Parathyroid adenoma (tissue), 2 donors: Measurements from ENCODE around the gene EN2.

Source experiments
- H2AFZ ChIP-seq: fragments of 300-600 bp; sonication (generic); one replicate; pipeline ENCODE4 v1.7.0; 2017; ENCODE audit warnings: antibody characterized with exemption, mild to moderate bottlenecking
- H3K27ac ChIP-seq: fragments of 300-600 bp; sonication (generic); one replicate; pipeline ENCODE4 v1.7.0; 2017
- H3K27me3 ChIP-seq: fragments of 300-600 bp; sonication (generic); one replicate; pipeline ENCODE4 v1.7.0; 2017; ENCODE audit warnings: low read length; ENCODE audit not compliant: control insufficient read depth, insufficient read depth
- H3K36me3 ChIP-seq: fragments of 300-600 bp; sonication (generic); one replicate; pipeline ENCODE4 v1.7.0; 2017; ENCODE audit warnings: low read length; ENCODE audit not compliant: control insufficient read depth, insufficient read depth
- H3K4me1 ChIP-seq: fragments of 300-600 bp; sonication (generic); one replicate; pipeline ENCODE4 v1.7.0; 2017; ENCODE audit warnings: control low read depth
- H3K4me2 ChIP-seq: fragments of 300-600 bp; sonication (generic); one replicate; pipeline ENCODE4 v1.7.0; 2017; ENCODE audit warnings: low read length
- H3K4me3 ChIP-seq: fragments of 300-600 bp; sonication (generic); one replicate; pipeline ENCODE4 v1.7.0; 2017; ENCODE audit warnings: low read depth, low read length
- H3K79me2 ChIP-seq: fragments of 300-600 bp; sonication (generic); one replicate; pipeline ENCODE4 v1.7.0; 2017; ENCODE audit warnings: control low read depth
- H3K9ac ChIP-seq: fragments of 300-600 bp; sonication (generic); one replicate; pipeline ENCODE4 v1.7.0; 2017; ENCODE audit warnings: mild to moderate bottlenecking
- H3K9me3 ChIP-seq: fragments of 300-600 bp; sonication (generic); one replicate; pipeline ENCODE4 v1.7.0; 2017; ENCODE audit warnings: low read length; ENCODE audit not compliant: control insufficient read depth
- CTCF ChIP-seq: fragments of 300-600 bp; sonication (generic); IDR thresholded peaks from one replicate; pipeline ENCODE4 v1.7.0; 2017; ENCODE audit warnings: antibody characterized with exemption, mild to moderate bottlenecking
- donor health status: primary hyperparathyroidism.

EN2 gene

GRCh38 chr7:155509725-155510551 lies 52.0 kb downstream of the EN2 start:
- TF ChIP-seq CTCF = no peak
- no peak overlapping the region for H3K27ac ChIP-seq
- no peaks in the 10 kb centered on the region for H3K4me1 ChIP-seq
- peaks cover 12% of the 10 kb centered on the region for H3K27me3 ChIP-seq
- H2AFZ ChIP-seq = no peak overlapping the region
- H3K9ac ChIP-seq = no peak overlapping the region
- no peak overlapping the region for H3K4me2 ChIP-seq
- no peaks in the 10 kb centered on the region for H3K9me3 ChIP-seq
- no peaks in the 10 kb centered on the region for H3K36me3 ChIP-seq
- no peaks in the 10 kb centered on the region for H3K79me2 ChIP-seq
- no peak overlapping the region for H3K4me3 ChIP-seq

GRCh38 chr7:155510975-155511701 lies 53.2 kb downstream of the EN2 start:
- Histone ChIP-seq H3K36me3 (no peaks in the 10 kb centered on the region), H3K4me1 (no peaks in the 10 kb centered on the region), H3K27me3 (peaks cover 5% of the 10 kb centered on the region), H3K4me3 (no peak overlapping the region), H3K9ac (no peak overlapping the region), H3K9me3 (no peaks in the 10 kb centered on the region), H3K79me2 (no peaks in the 10 kb centered on the region), H3K27ac (no peak overlapping the region), H2AFZ (no peak overlapping the region), H3K4me2 (no peak overlapping the region)
- no peak for TF ChIP-seq CTCF

GRCh38 chr7:155511702-155511996 lies 53.7 kb downstream of the EN2 start:
- Histone ChIP-seq H3K4me1 (no peaks in the 10 kb centered on the region), H3K27me3 (peaks cover 5% of the 10 kb centered on the region), H3K4me3 (no peak overlapping the region), H3K9ac (no peak overlapping the region), H3K9me3 (no peaks in the 10 kb centered on the region), H3K4me2 (no peak overlapping the region), H3K27ac (no peak overlapping the region), H3K79me2 (no peaks in the 10 kb centered on the region), H3K36me3 (no peaks in the 10 kb centered on the region), H2AFZ (no peak overlapping the region)
- no peak for TF ChIP-seq CTCF

GRCh38 chr7:155512246-155512887 lies 54.4 kb downstream of the EN2 start:
- Histone ChIP-seq H3K4me1 (no peaks in the 10 kb centered on the region), H3K79me2 (no peaks in the 10 kb centered on the region), H3K36me3 (no peaks in the 10 kb centered on the region), H3K4me2 (no peak overlapping the region), H3K27ac (no peak overlapping the region), H3K27me3 (peaks cover 5% of the 10 kb centered on the region), H3K4me3 (no peak overlapping the region), H2AFZ (no peak overlapping the region), H3K9ac (no peak overlapping the region), H3K9me3 (no peaks in the 10 kb centered on the region)
- no peak for TF ChIP-seq CTCF
